K562 (cell line): Measurements from ENCODE around the gene SLC25A51. TPM values are rescaled to one million over a fixed set of nuclear protein-coding genes. Genes with fewer than 3 reads are reported as not detected.

ENCODE experiments used
- FOSL1 ChIP-seq: fragments of 200-800 bp; sonication (Bioruptor generic); conservative IDR thresholded peaks from 2 replicates; pipeline ENCODE4 v1.6.1; 2016; ENCODE audit warnings: missing genetic modification characterization, missing compliant biosample characterization
- HDGF ChIP-seq: fragments of 450-650 bp; IDR thresholded peaks from 2 replicates; pipeline ENCODE4 v1.6.1; 2016
- HMG20A ChIP-seq: fragments of 450-650 bp; formaldehyde crosslinking; conservative IDR thresholded peaks from 2 replicates; pipeline ENCODE4 v1.4.0; 2020; ENCODE audit warnings: mild to moderate bottlenecking, mixed read lengths
- MXI1 ChIP-seq: IDR thresholded peaks from 2 replicates; pipeline ENCODE4 v1.6.1; 2011; ENCODE audit warnings: low read depth, mild to moderate bottlenecking, improper control_type of control experiment, low read length
- NBN ChIP-seq: fragments of 450-650 bp; IDR thresholded peaks from 2 replicates; pipeline ENCODE4 v1.6.1; 2016; ENCODE audit warnings: low read depth, mild to moderate bottlenecking
- NR2C2 ChIP-seq, 2 experiments: fragments of 200-800 bp in 1 of 2; sonication (Bioruptor generic) in 1 of 2; sonication (generic) in 1 of 2; formaldehyde crosslinking in 1 of 2; IDR thresholded peaks; 2 replicates each; pipeline versions ENCODE4 v1.6.1 to v1.8.0; 2016 to 2022; ENCODE audit warnings: mild to moderate bottlenecking in 1 of 2, missing compliant biosample characterization in 1 of 2, missing genetic modification characterization in 1 of 2, missing genetic modification reagents in 1 of 2
- POLR2B ChIP-seq: fragments of 450-650 bp; IDR thresholded peaks from 2 replicates; pipeline ENCODE4 v1.6.1; 2018; ENCODE audit warnings: low read depth; ENCODE audit not compliant: partially characterized antibody
- SMARCB1 ChIP-seq: IDR thresholded peaks from 2 replicates; pipeline ENCODE4 v1.6.1; 2011; ENCODE audit warnings: improper control_type of control experiment, low read depth; ENCODE audit not compliant: insufficient read length
- TGIF2 ChIP-seq: sonication (generic); formaldehyde crosslinking; IDR thresholded peaks from 2 replicates; pipeline ENCODE4 v1.8.1; 2022; ENCODE audit warnings: mild to moderate bottlenecking, missing genetic modification reagents, moderate library complexity
- ZC3H11A ChIP-seq: IDR thresholded peaks from 2 replicates; pipeline ENCODE4 v1.6.1; 2012; ENCODE audit warnings: low read depth, low read length, improper control_type of control experiment
- ZC3H8 ChIP-seq: fragments of 450-650 bp; IDR thresholded peaks from 2 replicates; pipeline ENCODE4 v1.6.1; 2017
- polyA plus RNA-seq, 8 experiments: library from polyadenylated mRNA; depleted of rRNA in 4 of 8; stranded (reverse) in 5 of 8; unstranded in 3 of 8; fragments of >200 nt; fragmentation: Nextera tagmentation in 2 of 8; fragmentation: Illumina TruSeq in 1 of 8; extraction: Ambion mirVana in 2 of 8; extraction: Trizol in 1 of 8; gene quantifications; 2 replicates each; pipeline versions ENCODE4 v1.2.1 to v1.2.3, GENCODE V29; 2011 to 2014; ENCODE audit warnings: inconsistent platforms in 1 of 8, missing spikeins in 1 of 8
- total RNA-seq, 7 experiments: library from RNA; depleted of rRNA in 6 of 7; stranded (reverse); fragments of >200 nt in 6 of 7; fragmentation: Illumina TruSeq in 2 of 7; extraction: Trizol in 2 of 7; gene quantifications; 2 replicates each; pipeline versions ENCODE4 v1.2.1 to v1.2.3, GENCODE V29; 2011 to 2021; ENCODE audit warnings: low replicate concordance in 1 of 7
- TF ChIP-seq, protein P1 (sequence below): fragments of 450-650 bp; formaldehyde crosslinking; IDR thresholded peaks from 2 replicates; pipeline ENCODE4 v1.4.0; 2020; ENCODE audit warnings: mild to moderate bottlenecking, moderate library complexity
- TF ChIP-seq, protein P2 (sequence below): sonication (generic); formaldehyde crosslinking; IDR thresholded peaks from 2 replicates; pipeline ENCODE4 v1.8.0; 2022; ENCODE audit warnings: mild to moderate bottlenecking, missing genetic modification reagents
- TF ChIP-seq, protein P3 (sequence below): fragments of 250-450 bp; sonication (Bioruptor Pico); IDR thresholded peaks from 2 replicates; pipeline ENCODE4 v1.5.0; 2020; ENCODE audit warnings: mild to moderate bottlenecking
- TF ChIP-seq, protein P4 (sequence below): sonication (generic); formaldehyde crosslinking; IDR thresholded peaks from 2 replicates; pipeline ENCODE4 v1.9.0; 2022; ENCODE audit warnings: mild to moderate bottlenecking, missing genetic modification reagents
- TF ChIP-seq, protein P5 (sequence below): fragments of 450-650 bp; IDR thresholded peaks from 2 replicates; pipeline ENCODE4 v1.6.1; 2017; ENCODE audit warnings: antibody characterized with exemption, mild to moderate bottlenecking
- TF ChIP-seq, protein P6 (sequence below): fragments of 200-400 bp; formaldehyde crosslinking; IDR thresholded peaks from 2 replicates; pipeline ENCODE4 v1.6.1; 2017; ENCODE audit warnings: mild to moderate bottlenecking, low read depth, low read length, moderate library complexity

SLC25A51 gene
- total and polyA plus RNA-seq, 9 of the 15 experiments (the other 6 are each of a cell fraction or from before 2014, with no cell fraction given) = 9.1 to 40.7 (median 24.5) TPM

DNA sequence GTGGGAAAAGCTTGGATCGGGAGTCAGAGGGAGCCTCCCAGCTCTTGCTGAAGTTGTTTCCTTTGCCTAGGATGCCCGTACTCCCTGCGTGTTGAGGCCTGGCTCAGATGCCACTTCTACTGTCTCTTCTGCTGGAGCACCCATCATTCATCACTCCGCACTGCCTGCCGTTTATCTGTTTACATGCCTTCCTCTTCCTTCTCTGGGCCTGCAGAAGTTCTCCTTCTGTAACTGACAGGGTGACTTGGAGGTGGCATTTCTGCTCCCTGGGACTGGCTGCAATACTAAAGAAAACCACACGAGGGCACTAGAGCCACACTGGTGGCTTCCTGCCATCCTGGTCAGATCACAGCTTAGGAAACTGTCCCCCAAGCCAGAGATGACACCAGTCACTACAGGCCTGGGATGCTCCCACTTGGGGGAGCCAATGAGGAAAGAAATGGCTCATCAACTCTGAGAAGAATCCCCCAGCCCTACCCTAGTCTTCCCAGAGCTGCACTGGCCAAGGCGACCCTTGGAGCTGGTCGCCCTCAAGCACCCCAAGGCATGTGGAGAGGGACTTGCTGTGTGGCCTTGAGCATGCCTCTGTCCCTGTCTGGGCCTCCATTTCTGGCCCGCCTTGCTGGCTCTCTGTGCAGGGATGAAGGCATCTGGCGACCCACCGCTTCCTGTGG lies 9.7 kb upstream of the SLC25A51 start (continued):
- TF ChIP-seq NR2C2 (CRISPR knock-in tag; IDR thresholded peaks at IDR 0.05) (no peak), NR2C2 (tag; IDR thresholded peaks at IDR 0.05) (no peak), TGIF2 (CRISPR knock-in tag) (no peak), HDGF (peak; percentile 91), HMG20A (no peak), NBN (0 out of 2 replicates have a peak, but pooled peaks have one; percentile 59), ZC3H11A (no peak), POLR2B (no peak), FOSL1 (peak; percentile 56; the same call in 1 of the 2 replicates), SMARCB1 (no peak), ZC3H8 (no peak), MXI1 (no peak)
- TF ChIP-seq, protein P1, sequence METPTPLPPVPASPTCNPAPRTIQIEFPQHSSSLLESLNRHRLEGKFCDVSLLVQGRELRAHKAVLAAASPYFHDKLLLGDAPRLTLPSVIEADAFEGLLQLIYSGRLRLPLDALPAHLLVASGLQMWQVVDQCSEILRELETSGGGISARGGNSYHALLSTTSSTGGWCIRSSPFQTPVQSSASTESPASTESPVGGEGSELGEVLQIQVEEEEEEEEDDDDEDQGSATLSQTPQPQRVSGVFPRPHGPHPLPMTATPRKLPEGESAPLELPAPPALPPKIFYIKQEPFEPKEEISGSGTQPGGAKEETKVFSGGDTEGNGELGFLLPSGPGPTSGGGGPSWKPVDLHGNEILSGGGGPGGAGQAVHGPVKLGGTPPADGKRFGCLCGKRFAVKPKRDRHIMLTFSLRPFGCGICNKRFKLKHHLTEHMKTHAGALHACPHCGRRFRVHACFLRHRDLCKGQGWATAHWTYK (CRISPR knock-in tag) = no peak
- TF ChIP-seq, protein P2, sequence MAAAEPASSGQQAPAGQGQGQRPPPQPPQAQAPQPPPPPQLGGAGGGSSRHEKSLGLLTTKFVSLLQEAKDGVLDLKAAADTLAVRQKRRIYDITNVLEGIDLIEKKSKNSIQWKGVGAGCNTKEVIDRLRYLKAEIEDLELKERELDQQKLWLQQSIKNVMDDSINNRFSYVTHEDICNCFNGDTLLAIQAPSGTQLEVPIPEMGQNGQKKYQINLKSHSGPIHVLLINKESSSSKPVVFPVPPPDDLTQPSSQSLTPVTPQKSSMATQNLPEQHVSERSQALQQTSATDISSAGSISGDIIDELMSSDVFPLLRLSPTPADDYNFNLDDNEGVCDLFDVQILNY (CRISPR knock-in tag) = no peak
- TF ChIP-seq, protein P3, sequence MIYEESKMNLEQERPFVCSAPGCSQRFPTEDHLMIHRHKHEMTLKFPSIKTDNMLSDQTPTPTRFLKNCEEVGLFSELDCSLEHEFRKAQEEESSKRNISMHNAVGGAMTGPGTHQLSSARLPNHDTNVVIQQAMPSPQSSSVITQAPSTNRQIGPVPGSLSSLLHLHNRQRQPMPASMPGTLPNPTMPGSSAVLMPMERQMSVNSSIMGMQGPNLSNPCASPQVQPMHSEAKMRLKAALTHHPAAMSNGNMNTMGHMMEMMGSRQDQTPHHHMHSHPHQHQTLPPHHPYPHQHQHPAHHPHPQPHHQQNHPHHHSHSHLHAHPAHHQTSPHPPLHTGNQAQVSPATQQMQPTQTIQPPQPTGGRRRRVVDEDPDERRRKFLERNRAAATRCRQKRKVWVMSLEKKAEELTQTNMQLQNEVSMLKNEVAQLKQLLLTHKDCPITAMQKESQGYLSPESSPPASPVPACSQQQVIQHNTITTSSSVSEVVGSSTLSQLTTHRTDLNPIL (CRISPR knock-in tag) = no peak
- TF ChIP-seq, protein P4, sequence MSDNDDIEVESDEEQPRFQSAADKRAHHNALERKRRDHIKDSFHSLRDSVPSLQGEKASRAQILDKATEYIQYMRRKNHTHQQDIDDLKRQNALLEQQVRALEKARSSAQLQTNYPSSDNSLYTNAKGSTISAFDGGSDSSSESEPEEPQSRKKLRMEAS (CRISPR knock-in tag) = peak; percentile 14; the same call in 1 of the 2 replicates
- TF ChIP-seq, protein P5, sequence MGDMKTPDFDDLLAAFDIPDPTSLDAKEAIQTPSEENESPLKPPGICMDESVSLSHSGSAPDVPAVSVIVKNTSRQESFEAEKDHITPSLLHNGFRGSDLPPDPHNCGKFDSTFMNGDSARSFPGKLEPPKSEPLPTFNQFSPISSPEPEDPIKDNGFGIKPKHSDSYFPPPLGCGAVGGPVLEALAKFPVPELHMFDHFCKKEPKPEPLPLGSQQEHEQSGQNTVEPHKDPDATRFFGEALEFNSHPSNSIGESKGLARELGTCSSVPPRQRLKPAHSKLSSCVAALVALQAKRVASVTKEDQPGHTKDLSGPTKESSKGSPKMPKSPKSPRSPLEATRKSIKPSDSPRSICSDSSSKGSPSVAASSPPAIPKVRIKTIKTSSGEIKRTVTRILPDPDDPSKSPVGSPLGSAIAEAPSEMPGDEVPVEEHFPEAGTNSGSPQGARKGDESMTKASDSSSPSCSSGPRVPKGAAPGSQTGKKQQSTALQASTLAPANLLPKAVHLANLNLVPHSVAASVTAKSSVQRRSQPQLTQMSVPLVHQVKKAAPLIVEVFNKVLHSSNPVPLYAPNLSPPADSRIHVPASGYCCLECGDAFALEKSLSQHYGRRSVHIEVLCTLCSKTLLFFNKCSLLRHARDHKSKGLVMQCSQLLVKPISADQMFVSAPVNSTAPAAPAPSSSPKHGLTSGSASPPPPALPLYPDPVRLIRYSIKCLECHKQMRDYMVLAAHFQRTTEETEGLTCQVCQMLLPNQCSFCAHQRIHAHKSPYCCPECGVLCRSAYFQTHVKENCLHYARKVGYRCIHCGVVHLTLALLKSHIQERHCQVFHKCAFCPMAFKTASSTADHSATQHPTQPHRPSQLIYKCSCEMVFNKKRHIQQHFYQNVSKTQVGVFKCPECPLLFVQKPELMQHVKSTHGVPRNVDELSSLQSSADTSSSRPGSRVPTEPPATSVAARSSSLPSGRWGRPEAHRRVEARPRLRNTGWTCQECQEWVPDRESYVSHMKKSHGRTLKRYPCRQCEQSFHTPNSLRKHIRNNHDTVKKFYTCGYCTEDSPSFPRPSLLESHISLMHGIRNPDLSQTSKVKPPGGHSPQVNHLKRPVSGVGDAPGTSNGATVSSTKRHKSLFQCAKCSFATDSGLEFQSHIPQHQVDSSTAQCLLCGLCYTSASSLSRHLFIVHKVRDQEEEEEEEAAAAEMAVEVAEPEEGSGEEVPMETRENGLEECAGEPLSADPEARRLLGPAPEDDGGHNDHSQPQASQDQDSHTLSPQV = 0 out of 2 replicates have a peak, but pooled peaks have one; percentile 13
- TF ChIP-seq, protein P6, sequence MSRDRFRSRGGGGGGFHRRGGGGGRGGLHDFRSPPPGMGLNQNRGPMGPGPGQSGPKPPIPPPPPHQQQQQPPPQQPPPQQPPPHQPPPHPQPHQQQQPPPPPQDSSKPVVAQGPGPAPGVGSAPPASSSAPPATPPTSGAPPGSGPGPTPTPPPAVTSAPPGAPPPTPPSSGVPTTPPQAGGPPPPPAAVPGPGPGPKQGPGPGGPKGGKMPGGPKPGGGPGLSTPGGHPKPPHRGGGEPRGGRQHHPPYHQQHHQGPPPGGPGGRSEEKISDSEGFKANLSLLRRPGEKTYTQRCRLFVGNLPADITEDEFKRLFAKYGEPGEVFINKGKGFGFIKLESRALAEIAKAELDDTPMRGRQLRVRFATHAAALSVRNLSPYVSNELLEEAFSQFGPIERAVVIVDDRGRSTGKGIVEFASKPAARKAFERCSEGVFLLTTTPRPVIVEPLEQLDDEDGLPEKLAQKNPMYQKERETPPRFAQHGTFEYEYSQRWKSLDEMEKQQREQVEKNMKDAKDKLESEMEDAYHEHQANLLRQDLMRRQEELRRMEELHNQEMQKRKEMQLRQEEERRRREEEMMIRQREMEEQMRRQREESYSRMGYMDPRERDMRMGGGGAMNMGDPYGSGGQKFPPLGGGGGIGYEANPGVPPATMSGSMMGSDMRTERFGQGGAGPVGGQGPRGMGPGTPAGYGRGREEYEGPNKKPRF = no peak
